HG03457 (cell line): ENCODE data around the gene SPATA32.

Experiments
- ATAC-seq: cut with Tn5 transposase; IDR thresholded peaks from one replicate; pipeline ENCODE4 v1.9.1; 2021; ENCODE audit warnings: moderate number of reproducible peaks; ENCODE audit not compliant: unreplicated experiment

SPATA32 gene

GRCh38 chr17:45294506-45294905 lies 32.6 kb upstream of the SPATA32 start:
- ATAC-seq: no peak

GRCh38 chr17:45293413-45294211 lies 31.7 kb upstream of the SPATA32 start:
- no peak for ATAC-seq

GRCh38 chr17:45292696-45293412 lies 31.0 kb upstream of the SPATA32 start:
- ATAC-seq: no peak

- no peak for ATAC-seq
Measured at GRCh38 chr17:45291171-45291805, 29.4 kb upstream of the SPATA32 start.

- no peak for ATAC-seq
Measured at GRCh38 chr17:45290269-45290765, 28.4 kb upstream of the SPATA32 start.

- ATAC-seq: no peak
Measured at GRCh38 chr17:45289301-45290268, 27.7 kb upstream of the SPATA32 start.

GRCh38 chr17:45288825-45289224 lies 26.9 kb upstream of the SPATA32 start:
- ATAC-seq: no peak

- no peak for ATAC-seq
Measured at GRCh38 chr17:45287526-45288500, 25.9 kb upstream of the SPATA32 start.

GRCh38 chr17:45286286-45286685 lies 24.4 kb upstream of the SPATA32 start:
- ATAC-seq: no peak

- ATAC-seq: no peak
Measured at GRCh38 chr17:45284176-45285140, 22.6 kb upstream of the SPATA32 start.

- ATAC-seq: no peak
Measured at GRCh38 chr17:45283711-45284110, 21.8 kb upstream of the SPATA32 start.

GRCh38 chr17:45282683-45283644 lies 21.1 kb upstream of the SPATA32 start:
- ATAC-seq: no peak

- ATAC-seq: no peak
Measured at GRCh38 chr17:45279898-45280297, 18.0 kb upstream of the SPATA32 start.

GRCh38 chr17:45277992-45278391 lies 16.1 kb upstream of the SPATA32 start:
- ATAC-seq: no peak

- ATAC-seq: no peak
Measured at GRCh38 chr17:45277216-45277849, 15.4 kb upstream of the SPATA32 start.

GRCh38 chr17:45276031-45276430 lies 14.1 kb upstream of the SPATA32 start:
- no peak for ATAC-seq

- no peak for ATAC-seq
Measured at GRCh38 chr17:45274033-45274432, 12.1 kb upstream of the SPATA32 start.
